ENCODE measurements around the gene PXN.

- no peak for TF ChIP-seq EZH2 (IDR thresholded peaks at IDR 0.05; ENCODE audit: insufficient read depth, poor library complexity, severe bottlenecking)
- no peak for TF ChIP-seq EZH2phosphoT487 (IDR thresholded peaks at IDR 0.05; ENCODE audit: insufficient read depth, low read depth)
Observed at GRCh38 chr12:120218680-120219606, 46.6 kb downstream of the PXN start.

All from GM23248 (cell line).